Muscle of back (tissue), 11 donors: ENCODE results near the gene ATP5PB. TPM values are rescaled to one million over a fixed set of nuclear protein-coding genes. Genes with fewer than 3 reads are reported as not detected.

Experiments used
- DNase-seq, 3 donors: peaks; one replicate each; pipeline versions ENCODE4 v3.0.0 to v3.0.0-alpha.2; 2013
- polyA plus RNA-seq, 10 donors: library from polyadenylated mRNA; unstranded; fragments of 120-200 nt; gene quantifications; one replicate each; pipeline ENCODE4 v1.2.1, GENCODE V29; 2013; ENCODE audit not compliant: insufficient read length in 10 of 10

Gene ATP5PB
- polyA plus RNA-seq, 10 donors = 259 to 303 (median 289) TPM

DNA sequence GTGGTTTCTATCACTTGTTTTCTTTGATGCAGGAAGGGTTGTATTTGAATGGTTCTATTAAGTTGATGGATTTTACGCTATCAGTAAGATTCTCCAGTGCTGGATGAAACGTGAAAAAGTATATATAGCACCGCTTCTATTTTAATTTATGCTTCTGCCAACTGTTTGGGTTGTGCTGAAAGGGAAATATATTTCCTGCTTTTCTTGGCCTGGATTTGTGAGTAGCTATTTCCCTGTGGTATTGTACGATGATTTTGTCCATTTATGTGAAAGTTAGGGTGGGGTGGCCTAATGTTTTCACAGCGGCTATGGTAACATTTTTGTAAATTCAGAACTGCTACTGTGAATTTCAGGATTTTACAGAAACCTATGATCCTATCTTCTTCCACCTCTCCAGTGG is 24.8 kb downstream of the ATP5PB start:
- peak in 1 of 3 donors; percentile 53 for DNase-seq

DNA sequence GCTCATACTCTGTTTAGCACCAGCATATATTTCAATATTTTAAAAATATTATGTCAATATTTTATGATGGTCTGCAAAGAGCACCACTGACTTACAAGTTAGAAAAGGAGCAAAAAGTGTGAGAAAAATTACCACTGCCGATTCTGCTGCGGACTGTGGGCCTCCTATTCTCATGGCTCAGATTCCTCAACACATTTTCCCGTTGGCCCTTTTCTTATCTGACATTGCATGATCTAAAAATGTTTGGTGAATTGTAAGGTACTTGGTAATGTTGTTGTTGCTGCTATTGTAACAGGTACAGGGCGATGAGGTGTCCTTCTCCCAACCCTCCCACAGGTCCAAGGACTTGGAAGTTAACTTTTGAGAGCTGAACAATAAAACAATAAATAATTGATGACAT is 25.3 kb downstream of the ATP5PB start:
- DNase-seq = no peak

DNA sequence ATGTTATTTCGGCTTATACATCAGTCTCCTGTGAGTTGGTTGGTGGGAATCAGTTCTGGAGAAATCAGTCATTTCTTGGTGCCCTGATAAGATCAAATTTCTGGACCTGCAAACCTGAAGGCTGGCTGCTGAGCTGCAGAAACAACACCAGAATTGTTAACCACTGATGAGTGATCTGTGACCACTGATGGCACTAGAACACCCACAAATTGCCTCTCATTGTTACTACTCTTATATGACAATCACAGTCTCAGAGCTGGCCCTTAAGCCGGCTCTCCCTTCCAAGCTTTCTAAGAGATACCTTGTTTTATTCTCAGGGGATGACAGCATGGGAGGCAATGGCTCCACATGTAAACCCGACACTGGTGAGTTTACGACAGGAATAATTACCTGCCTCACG is 26.4 kb downstream of the ATP5PB start:
- no peak for DNase-seq

DNA sequence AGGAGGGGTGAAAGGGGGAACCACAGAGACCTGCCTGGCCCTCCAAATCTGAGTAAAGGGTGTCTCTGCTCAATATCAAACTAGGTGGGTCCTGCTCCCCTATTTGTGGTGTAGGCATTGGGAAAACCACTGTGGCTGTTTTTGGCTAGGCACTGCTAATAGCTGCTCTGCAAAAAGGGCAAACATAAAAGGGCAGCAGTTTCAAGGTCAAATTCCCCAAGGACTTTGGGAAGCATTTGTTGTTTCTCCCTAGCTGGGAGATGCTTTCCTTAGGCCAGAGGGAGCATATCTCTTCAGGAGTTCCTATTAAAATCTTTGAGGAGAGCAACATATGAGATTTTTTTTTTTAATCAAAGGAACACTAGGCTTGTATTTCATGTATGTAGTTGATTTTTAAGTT is 26.9 kb downstream of the ATP5PB start:
- no peak for DNase-seq

DNA sequence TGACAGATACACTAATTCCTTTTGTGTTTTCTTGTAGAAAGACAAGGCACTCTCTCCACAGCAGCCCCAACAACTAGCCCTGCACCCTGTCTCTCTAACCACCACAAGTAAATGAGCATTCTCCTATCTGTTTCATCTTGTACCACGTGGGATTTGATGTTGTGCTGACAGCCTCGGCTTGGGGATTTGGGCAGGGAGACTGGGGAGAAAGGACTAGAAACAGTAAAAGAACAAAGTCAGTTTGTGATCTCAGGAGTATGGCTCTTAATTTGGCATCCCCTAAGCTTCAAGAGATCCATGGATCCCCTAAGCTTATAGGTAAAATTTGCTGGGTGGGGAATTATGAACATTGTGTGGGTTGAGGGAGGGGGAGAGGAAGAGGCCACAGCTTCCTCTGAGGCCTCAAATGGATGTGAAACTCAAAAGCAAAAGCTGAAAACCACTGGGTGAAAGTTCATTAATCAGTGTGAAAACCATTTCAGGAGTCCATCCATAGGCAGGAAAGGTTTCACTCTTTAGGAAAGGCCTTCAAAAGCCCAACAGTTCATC is 27.6 kb downstream of the ATP5PB start:
- peak in 1 of 3 donors; percentile 25 for DNase-seq

DNA sequence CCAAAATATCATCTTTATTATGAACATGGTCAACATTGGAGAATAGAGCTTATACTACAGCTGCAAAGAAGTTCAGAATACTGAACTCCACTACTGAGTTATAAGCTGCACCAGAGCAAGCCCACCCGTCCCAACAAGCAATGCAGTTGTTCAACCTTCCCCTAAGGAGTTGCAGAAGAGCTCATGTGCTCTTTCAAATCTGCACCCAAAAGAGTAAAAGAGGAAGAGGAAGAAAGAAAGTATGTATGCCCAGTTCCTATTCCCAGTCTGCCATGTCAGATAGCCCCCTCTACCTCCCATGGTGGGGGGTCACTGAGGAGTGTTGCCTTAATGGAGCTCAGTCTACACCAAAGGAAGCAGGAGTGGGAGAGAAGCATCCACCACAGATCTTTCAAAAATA is 31.4 kb downstream of the ATP5PB start:
- DNase-seq = no peak

DNA sequence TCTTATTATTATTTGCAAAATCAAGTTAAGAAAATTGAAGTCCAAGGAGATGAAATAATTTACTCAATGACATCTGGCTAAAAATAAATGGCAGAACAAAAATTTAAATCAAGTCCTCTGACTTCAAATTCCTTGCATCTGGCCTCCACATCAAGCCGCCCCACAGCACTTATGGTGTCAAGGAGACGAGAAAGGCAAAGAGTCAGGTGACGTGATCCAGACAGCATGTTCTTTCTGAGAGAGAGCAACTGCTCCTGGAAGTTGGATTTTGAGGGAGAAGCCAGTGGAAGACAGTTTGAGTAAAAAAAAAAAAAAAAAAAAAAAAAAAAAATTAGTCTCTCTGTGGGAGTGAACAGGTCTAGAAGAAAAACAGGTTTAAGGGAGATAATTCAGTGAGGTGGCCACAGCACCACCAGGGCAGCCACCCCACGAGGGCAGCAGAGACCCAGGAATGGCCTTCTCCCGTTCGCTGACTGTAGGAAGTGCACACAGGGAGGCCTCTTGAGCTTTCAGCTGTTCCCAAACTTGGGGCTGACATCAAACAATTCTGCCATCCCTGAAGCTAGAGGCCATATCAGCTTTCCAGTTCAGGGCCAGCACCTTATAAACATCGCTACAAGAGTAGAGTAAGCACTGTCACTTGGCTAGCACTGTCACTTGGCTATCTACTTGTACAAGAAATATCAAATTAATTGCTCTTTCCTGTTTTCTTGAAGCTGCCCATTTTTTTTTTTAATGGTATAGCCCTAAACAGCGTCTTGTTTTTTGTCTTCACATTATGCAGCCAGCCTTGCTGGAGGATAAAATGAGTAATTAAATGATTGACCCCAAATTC is 32.3 kb downstream of the ATP5PB start:
- peak; percentile 50 to 81 (median 73) for DNase-seq

DNA sequence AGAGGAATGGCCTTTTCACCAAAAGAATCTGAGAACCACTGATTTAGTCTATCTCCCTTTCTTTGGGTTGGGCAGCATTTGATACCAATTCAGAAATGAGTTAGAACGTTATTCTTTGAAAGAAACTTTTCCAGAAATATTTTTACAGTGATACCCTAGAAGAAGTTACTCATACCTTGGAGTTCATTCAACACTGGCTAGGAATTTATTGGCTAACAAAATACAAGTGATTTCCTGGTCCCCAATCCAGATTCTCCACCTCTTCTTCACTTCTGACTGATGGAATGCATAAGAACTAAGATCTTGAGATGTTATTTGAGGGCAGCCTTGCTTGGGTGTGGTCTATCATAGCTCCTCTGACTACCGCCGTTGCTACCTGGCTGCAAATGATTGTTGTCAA is 33.9 kb downstream of the ATP5PB start:
- no peak for DNase-seq

DNA sequence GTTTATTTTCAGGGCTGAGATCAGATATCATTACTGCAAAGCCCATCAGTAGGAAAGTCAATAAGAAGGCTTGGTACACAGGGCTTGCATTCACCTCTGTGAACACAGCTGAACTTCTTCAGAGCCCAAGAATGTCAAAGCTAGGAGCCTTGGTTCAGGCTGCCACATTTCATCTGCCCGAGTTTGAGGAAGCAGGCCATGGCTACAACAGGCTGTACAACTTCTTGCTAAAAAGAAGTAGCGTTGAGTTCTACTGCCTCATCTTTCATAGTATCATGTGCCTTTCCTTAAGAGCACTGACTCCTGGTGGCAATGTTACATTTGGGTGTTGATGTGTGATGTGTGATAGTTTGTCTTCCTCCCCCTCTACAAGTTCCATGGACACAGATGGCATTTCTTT is 34.6 kb downstream of the ATP5PB start:
- DNase-seq = no peak

DNA sequence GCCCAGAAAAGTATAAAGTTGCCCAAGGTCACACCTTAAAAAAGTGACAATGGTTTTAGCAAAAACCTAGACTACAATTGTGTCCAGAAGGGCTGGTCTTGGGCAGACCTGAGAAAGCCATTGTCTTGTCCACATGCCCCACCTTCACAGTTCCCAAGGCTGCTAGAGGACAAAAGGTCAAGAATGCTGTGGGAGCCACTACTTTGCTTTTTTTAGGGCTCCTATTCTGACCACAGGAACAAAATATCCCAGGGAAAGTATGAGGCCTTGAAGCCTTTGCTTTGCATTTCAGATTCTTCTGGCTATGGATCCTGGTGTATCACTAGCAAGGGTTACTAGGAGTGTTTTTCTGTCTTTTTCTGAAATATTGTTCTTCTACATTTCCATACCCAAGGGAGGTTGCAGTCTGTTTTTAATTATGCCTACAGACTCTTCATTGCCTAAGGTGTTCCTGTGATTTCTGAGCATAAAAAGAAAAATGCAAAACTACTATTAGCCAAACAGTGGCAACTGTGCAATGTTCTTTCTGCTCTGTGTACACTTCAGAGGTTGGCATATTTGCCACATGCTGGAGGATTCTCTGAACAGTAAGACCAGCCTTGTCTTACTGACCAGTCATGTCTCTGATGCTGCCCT is 35.2 kb downstream of the ATP5PB start:
- DNase-seq = no peak

DNA sequence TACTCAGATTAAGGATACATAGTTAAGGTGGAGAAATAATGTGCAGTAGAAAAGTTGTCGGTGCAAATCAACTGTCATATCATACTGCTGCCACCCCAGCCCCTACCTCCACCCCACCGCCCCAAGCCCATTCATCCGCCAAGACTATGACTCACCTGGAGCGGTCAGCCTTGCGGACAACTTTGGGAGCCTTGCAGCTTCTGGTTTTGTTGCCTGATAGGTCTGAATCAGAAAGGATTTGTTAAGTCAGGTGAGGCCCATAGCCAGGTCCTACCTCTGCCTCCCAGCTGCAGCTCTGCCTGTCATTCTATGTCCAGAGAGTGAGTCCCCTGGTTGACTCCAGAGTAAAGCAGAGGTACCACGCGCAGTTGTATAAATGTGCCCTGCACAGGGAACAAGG is 37.2 kb downstream of the ATP5PB start:
- DNase-seq = no peak

DNA sequence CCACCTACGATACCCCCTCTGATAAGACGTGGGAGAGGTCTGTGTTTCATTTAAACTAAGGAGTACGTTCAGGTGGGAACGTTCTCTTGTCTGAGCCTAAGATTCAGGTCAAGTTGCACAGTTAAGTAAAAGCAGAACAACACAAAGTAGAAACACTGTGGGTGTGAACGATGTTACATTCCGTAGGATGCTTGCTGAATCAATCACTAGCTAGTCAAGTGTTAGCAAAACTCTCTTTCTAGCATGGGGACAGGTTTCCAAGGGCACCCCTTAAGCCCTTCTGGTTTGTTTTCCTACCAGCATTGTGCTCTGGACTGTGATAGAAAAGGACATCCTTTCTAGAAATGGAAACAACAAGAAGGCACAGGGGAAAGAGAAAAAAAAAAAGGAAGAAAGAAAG is 37.9 kb downstream of the ATP5PB start:
- DNase-seq = no peak

DNA sequence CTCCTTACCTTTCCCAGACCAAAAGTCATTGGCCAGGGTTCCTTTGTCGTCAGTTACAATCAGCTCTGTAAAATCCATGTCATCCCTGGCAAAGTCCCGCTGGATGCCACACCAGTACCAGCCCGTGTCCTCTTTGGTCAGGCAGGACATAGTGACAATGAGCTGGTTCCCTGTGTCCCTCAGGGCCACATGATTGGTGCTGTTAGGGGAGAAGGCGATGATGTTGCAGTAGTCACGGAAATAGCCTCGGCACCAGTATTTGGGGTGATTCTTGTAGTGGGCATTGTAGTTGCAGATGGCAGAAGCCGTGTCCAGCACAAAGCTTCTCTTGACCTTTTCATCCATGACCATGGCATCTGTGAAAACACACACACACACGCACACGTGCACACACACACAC is 39.4 kb downstream of the ATP5PB start:
- DNase-seq = no peak

DNA sequence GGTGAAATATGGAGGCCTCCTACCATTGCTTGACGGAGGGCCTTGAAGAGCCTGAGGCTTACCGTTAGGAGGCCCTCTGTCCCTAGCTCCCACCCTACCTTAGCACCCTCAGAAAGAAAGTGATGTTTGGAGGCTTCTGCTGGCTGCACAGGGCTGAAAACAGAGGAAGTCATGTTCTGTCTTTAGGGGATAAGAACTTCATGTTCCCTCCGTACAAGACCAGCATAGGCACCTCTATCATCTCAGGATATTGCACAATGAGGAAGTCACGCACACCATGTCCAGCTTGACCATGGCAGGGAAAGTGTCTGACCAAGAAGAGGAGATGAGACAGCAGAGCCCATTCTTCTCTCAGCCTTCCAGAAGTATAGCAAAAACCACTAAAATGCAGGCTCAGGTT is 40.3 kb downstream of the ATP5PB start:
- DNase-seq = no peak

DNA sequence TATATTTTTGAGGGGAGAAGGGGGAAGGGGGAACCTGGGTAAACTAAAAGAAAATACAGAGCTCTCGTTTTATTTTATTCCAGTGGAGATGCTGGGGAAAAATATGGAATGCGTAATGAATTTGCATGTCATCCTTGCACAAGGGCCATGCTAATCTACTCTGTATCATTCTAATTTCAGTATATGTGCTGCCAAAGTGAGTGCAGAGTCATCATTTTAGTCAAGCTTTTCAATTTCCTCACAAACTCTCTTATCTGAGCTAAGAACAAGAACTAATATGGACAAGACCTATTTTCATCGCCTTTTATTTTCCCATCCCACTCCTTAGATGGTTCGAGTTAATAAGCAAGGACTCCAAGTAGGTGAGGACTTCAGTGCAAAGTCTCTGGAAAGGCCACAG is 41.0 kb downstream of the ATP5PB start:
- DNase-seq = no peak

DNA sequence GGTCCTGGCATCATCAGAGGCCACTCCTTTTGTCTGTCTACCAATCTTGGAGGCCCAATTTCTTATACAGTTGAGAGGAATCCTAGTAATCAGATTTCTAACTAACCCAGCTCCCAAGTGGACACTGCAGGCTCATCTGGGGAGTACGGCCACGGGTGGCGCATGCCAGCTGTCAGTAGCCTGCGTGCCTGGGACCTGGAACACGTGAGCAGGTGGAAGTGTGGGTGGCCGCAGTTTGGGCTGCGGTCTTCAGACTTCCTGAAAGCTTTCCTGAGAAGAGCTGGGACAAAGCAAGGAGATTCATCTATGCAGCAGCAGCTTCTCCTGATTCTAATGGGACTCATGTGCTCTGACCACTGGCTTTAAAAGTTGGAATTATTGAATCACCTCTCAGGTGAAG is 41.8 kb downstream of the ATP5PB start:
- no peak for DNase-seq

DNA sequence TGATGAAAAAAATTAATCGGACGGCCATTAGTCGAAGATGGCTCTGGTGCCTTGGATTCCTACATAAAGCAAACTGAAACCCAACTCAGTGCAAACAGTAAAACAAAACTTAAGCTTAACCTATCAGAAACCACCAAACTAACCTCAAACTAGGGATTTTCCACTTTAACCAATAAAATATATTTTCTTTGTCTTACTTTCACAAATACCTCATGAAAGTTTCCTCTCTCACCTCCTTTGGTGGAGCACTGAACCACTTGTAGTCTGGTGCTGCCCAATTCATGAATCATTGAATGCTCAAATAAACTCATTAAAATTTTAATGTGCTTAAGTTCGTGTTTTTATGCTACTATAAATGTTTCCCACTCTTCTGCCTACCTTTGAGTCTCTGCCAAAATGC is 47.1 kb downstream of the ATP5PB start:
- no peak for DNase-seq

DNA sequence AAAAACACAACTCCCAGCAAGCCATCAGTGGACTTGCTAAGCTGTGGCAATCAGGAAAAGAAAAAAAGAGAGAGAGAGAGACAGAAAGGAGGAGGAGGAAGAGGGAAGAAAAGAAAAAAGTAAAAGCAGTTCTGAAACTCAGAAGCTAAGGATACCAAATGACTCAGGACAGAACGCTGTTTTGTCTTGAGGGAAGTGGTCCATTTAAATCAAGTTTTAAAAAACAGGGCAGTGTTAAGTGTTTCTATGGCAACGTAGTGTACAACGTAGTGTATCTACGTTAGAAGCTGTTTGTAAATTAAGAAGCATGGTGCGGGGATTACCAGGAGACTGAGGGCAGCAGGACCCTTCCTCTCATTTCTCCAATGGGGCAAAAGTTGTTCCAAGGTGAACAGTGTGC is 48.3 kb downstream of the ATP5PB start:
- DNase-seq = no peak

DNA sequence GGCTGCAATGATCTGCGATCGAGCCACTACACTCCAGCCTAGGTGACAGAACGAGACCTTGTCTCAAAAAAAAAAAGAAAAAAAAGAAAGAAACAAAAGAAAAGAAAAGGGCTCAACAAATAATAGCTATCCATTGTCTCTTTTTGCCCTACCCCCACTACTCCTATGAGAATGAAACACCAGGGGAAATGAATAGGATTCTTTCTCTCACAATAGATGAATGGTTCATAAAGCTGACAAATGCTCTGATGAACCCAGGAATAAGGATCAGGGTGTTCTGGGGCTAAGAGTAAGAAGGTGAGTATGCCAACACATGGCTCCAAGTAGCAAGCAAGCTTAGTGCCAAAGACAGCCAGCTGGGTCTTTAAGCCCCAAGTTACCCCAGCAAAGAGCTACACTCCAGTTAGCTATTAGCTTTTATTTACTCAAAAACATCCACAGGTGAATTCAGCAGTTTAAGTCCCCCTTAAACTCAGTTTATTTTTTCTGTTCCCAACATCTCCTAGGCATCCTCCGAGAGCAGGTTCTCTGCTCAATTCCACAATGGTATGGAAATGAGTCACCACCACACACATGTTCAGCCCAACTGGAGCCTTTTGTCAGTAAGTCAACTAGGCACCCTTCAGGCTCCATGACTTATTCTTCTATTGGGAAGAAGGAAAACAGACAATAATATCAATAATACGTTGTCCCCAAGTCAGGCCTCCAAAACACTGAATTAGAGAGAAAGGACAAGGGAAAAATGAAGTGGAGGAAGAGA is 49.9 kb downstream of the ATP5PB start:
- no peak for DNase-seq

DNA sequence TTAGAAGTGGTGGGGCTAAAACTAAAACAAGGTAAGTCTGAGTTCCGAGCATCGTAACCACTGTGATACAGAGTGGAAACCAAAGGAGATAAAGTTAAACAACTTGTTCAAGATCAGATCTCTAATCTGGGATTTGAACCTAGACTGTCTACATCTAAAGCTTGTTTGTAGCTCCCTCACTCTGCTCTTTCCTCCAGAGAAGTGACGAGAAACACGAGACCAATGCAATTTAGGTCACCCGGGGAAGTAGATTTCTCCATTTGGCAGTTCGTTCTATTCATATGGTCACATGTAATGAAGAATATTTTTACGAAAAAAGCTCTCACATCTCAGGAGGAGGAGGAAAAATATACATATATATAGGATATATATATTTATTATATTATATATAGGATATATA is 52.4 kb downstream of the ATP5PB start:
- DNase-seq = no peak

DNA sequence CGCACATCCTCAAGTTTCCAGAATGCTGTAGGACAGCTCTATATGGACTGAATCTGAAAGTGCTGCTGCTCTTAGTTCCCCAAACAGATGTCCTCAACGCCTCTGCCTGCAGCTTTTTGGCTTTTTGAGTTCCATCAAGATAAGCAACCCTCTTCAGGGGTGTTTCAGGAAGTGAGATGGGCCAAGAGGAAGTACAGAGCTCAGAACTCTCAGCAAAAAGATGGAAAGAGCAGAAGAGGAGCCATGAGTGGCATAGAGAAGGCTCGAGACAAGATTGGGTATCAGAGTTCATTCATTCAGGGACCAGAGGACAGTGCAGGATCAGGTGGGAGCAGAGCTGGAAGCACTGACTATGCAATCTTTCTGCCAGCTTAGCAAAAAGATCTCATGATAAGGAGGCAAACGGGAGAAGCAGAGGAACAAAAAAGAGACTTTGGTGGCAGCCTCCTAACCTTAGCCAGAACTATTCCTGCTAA is 54.4 kb downstream of the ATP5PB start, which contains the start of the genes ADORA3 and TMIGD3:
ADORA3 (minus strand) TSS at position 49 of the 476 bp plus-strand sequence. CDS start 279 bp downstream, outside the sequence.
TMIGD3 (minus strand) TSS at position 49 of the 476 bp plus-strand sequence. CDS start 279 bp downstream, outside the sequence.
- peak in 1 of 3 donors; percentile 34 for DNase-seq

DNA sequence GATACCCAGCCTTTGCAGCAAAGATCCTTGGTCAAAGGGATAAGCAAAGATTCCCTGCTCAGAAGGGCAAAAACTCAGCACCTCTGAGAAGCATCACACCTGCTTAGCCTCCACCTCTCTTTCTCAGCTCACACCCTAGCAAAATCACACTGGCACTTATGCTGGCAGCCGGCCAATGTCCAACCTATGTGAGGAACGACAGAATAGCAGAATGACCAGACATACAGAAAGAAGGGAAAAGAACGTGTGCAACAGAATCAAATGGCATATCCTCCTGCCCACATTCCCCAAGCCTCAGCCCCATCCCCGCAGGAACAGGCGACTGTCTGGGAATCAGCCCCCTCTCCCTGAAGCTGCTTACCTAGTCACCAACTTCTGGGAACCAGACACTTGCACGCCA is 54.8 kb downstream of the ATP5PB start:
- DNase-seq = no peak
